Measurements from ENCODE around the gene SPSB4.

DNA sequence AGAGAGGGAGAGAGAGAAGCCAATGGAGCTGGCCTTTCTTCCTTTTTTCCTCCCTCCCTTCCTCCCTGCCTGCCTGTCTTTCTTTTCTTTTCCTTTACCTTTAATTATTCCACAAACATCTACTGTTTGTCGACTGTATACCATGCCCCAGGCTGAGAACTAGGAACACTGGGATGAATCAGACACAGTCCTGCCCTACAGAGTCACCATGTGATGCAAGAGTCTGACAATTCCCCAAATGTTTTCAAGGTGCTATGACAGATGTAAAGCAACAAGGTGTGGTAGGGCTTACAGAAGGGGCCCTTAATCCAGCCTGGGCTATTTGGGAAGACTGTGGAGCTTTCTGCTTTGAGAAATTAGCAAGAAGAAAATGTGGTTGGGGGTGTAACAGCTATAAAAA lies 4.0 kb upstream of the SPSB4 start:
- TF ChIP-seq, protein P1, sequence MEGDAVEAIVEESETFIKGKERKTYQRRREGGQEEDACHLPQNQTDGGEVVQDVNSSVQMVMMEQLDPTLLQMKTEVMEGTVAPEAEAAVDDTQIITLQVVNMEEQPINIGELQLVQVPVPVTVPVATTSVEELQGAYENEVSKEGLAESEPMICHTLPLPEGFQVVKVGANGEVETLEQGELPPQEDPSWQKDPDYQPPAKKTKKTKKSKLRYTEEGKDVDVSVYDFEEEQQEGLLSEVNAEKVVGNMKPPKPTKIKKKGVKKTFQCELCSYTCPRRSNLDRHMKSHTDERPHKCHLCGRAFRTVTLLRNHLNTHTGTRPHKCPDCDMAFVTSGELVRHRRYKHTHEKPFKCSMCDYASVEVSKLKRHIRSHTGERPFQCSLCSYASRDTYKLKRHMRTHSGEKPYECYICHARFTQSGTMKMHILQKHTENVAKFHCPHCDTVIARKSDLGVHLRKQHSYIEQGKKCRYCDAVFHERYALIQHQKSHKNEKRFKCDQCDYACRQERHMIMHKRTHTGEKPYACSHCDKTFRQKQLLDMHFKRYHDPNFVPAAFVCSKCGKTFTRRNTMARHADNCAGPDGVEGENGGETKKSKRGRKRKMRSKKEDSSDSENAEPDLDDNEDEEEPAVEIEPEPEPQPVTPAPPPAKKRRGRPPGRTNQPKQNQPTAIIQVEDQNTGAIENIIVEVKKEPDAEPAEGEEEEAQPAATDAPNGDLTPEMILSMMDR (IDR thresholded peaks at IDR 0.05): no peak
- no peak for TF ChIP-seq ZFX (IDR thresholded peaks at IDR 0.05; ENCODE audit: borderline replicate concordance)
